ENCODE measurements around the gene PTCD3.

The PTCD3 gene

GRCh38 chr2:86143926-86144685, 38.1 kb downstream of the PTCD3 start:
- no peak for DNase-seq (ENCODE audit: low spot score)

DNA sequence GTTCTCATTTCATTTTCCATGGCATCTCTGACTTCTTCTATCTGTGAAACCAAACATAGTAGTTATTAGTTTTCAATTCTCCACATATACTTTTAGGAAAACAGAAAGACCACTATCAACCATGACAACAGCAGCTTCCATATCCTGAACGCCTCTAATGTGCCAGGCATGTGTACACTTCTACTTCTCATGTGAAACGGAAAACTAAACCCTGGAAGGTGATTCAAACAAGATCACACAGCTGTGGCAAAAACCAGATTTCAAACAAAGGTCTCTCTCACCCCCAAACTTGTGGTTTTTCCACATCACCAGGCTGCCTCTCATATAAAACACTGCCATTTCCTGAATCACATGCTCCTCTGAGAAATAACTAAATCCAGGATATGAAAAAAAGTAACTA, 41.8 kb downstream of the PTCD3 start:
- no peak for DNase-seq (ENCODE audit: low spot score)

GRCh38 chr2:86150502-86150901, 44.5 kb downstream of the PTCD3 start:
- DNase-seq (ENCODE audit: low spot score), result no peak

- DNase-seq (ENCODE audit: low spot score), result no peak
Observed at GRCh38 chr2:86157009-86157556, 51.0 kb downstream of the PTCD3 start.

- DNase-seq (ENCODE audit: low spot score), result no peak
Observed at GRCh38 chr2:86158286-86158685, 52.3 kb downstream of the PTCD3 start.

DNA sequence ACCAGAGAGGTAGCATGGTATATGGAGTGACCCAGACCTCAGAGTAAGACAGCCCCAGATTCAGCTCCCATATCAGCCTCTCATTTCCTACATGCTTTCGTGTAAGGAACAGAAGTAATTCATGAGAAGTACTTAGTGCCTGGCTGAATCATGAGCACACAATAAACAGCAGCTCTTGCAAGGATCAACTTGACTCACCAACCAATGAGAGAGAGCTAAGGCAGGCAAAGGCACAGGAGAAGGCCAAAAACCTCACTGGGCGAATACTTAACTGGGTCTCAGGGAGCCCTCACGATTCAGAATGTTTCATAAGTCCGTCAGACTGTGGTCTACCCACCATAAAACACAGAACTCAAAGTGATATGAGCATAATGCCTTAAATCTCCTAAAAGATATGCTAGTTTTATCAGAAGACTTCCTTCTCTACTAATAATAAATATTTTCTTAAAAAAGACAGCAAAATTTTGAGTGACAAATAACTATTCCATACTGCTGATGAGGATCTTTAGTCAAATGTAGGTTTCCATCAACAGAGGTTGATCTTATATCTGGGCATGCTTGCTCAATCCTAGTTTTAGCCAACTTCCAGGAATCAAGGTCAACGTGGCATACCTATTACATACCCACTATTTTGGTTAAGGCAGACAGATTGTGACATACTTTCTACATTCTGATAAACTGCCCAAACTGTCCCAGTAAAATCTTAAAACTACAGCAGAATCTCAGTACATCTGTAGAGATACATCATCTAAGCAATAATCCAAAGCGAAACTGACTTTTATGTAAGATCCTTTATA, 54.3 kb downstream of the PTCD3 start:
- no peak for DNase-seq (ENCODE audit: low spot score)

- DNase-seq (ENCODE audit: low spot score), result no peak
Observed at GRCh38 chr2:86170449-86170848, 64.4 kb downstream of the PTCD3 start.

DNA sequence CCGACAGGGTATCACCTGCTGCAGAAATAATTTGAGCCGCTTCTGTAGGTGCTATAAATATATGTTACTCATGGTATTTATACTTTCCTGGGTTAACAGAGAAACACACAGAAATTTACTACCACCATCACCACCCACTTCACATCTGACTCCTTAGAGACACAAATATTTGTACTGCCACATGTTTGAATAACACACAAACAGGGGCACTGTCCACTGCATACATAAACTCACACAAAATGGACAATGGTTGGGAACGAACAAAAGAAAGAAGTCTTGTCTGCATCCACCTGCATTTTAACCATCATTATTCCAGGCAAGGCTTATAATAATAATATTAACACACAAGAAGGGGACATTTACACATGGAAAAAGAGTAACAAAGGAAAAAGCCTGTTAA, 65.3 kb downstream of the PTCD3 start:
- no peak for DNase-seq (ENCODE audit: low spot score)

- no peak for DNase-seq (ENCODE audit: low spot score)
Observed at GRCh38 chr2:86172610-86173009, 66.6 kb downstream of the PTCD3 start.

DNA sequence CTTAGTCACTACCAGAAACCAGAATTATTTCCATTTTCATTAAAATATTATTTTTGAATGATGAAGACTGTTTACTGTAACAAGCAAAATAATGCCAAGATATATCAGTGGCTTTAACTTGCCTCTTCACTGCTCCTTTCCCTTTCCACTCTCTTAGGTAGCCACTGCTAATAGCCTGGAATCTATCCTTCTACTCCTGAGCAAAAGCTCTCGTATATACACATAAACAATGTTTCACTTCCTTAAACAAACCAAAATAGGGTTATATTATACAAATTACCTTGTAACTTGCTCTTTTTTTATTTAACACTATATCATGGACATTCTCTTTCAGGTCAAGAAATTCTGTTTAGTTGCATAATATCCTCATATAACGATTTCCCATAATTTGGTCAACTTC, 68.4 kb downstream of the PTCD3 start:
- no peak for DNase-seq (ENCODE audit: low spot score)

- DNase-seq (ENCODE audit: low spot score), result no peak
Observed at GRCh38 chr2:86175828-86176227, 69.8 kb downstream of the PTCD3 start.

DNA sequence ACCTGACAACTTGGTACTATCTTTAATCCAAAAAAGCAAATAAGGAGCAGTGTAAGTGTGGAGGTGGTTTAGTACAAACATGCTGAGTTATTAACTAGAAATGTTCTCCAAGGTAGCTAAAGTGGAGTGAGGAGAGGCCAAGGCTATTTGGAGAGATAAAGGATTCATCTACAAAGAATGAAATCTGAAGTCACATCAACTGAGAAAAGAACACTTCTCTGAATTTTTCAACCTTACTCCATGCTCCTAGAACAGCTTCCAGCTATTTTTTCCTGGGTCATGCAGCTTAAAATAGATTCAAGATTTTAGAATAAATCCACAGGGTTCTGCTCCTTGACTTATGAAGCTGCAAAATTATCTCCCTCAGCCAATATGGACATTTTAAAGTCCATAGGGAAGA, 70.6 kb downstream of the PTCD3 start:
- DNase-seq (ENCODE audit: low spot score), result no peak

GRCh38 chr2:86185517-86186212, 79.6 kb downstream of the PTCD3 start:
- DNase-seq (ENCODE audit: low spot score), result peak; percentile 62

DNA sequence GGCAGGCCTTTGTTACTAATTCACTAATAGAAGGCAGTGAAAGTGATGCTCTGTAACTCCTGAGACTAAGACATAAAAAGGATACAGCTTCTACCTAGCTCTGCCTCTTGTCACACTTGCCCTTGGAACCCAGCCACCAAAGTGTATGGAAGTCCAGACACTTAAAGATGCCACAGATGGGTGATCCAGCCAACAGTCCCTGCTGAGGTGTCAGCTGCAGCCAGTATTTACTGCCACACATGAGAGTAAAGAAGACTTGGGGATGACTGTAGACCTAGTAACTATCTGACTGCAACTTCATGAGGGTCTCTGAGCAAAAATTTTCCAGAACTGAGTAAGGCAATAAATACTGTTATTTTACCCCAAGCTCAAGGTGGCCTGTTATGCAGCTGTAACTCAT, 80.4 kb downstream of the PTCD3 start:
- no peak for DNase-seq (ENCODE audit: low spot score)

- DNase-seq (ENCODE audit: low spot score), result no peak
Observed at GRCh38 chr2:86189782-86190416, 83.9 kb downstream of the PTCD3 start.

All from activated CD4-positive, alpha-beta T cell treated with anti-CD3 and anti-CD28 coated beads, Interleukin-2, Interleukin-4, amounts not matched to agents 100 ng/mL and 50 ng/mL, durations not matched to agents 16 hours and 8 hours (primary cell).